Thyroid gland (tissue), 4 donors: ENCODE data around the gene SLC15A1. TPM values are rescaled to one million over a fixed set of nuclear protein-coding genes. Genes with fewer than 3 reads are reported as not detected.

Source experiments
- DNase-seq, 2 donors: peaks; one replicate each; pipeline ENCODE4 v3.0.0-alpha.2; 2019
- H3K27ac ChIP-seq, 3 donors: fragments of 200-600 bp; sonication (generic); 1 replicate in 2 of 3; 2 replicates in 1 of 3; pipeline ENCODE4 v1.5.1; 2016 to 2019; ENCODE audit warnings: mild to moderate bottlenecking in 1 of 3, moderate library complexity in 1 of 3
- H3K27me3 ChIP-seq: fragments of 200-600 bp; sonication (generic); one replicate; pipeline ENCODE4 v1.5.1; 2019
- H3K36me3 ChIP-seq, 2 donors: fragments of 200-600 bp; sonication (generic); one replicate each; pipeline ENCODE4 v1.5.1; 2016 to 2019
- H3K4me1 ChIP-seq, 2 donors: fragments of 200-600 bp; sonication (generic); one replicate each; pipeline ENCODE4 v1.5.1; 2017 to 2019
- H3K4me3 ChIP-seq, 3 donors: fragments of 200-600 bp; sonication (generic); replicated peaks in 1 of 3; 1 replicate in 2 of 3; 2 replicates in 1 of 3; pipeline ENCODE4 v1.5.1; 2016; ENCODE audit warnings: mild to moderate bottlenecking in 1 of 3
- H3K9me3 ChIP-seq: fragments of 200-600 bp; sonication (generic); one replicate; pipeline ENCODE4 v1.5.1; 2017
- CTCF ChIP-seq, 6 experiments: fragments of 200-600 bp in 3 of 6; fragments of 450-650 bp in 3 of 6; sonication (generic) in 3 of 6; IDR thresholded peaks; one replicate each; pipeline ENCODE4 v1.5.1; 2016 to 2019; ENCODE audit warnings: antibody characterized with exemption in 6 of 6, mild to moderate bottlenecking in 2 of 6, inconsistent platforms in 1 of 6, moderate library complexity in 1 of 6
- POLR2A ChIP-seq, 2 donors: fragments of 450-650 bp; IDR thresholded peaks; one replicate each; pipeline ENCODE4 v1.6.1; 2017; ENCODE audit warnings: antibody characterized with exemption in 2 of 2, mild to moderate bottlenecking in 2 of 2, moderate library complexity in 1 of 2
- whole genome bisulfite sequencing, 2 donors: methylation state at CpG; one replicate each; pipeline ENCODE4 v1.1.5; 2017; 5-methylcytosine and 5-hydroxymethylcytosine counted together
- intact Hi-C: fragments of 100-400 bp; cut with DNase I; formaldehyde crosslinking; loops from one replicate; pipeline ENCODE4 v1.15.1; 2023
- total RNA-seq, 4 donors: library from RNA; depleted of rRNA; stranded (reverse); fragments of >200 nt; gene quantifications; one replicate each; pipeline ENCODE4 v1.2.3, GENCODE V29; 2016

SLC15A1 gene
- total RNA-seq, 4 donors from 2014 or later = 0.33 TPM; not detected in 3

DNA sequence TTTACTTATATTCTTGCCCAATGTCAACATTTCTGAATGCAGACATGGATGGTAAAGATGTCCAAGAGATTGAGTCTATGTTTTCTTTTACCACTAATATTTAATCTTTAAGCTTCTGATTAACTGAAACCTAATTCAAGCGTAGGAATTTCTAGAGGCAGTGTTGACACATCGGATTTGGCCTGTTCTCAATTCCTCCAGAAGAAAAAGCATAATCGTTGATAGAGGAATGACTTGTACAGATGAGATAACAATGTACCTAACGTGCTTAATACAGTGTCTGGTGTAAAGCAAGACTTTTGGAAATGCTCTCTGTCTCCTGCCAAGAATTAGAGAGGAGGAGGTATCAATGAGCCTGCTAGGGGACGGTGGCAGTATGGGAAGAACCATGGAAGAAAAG is 35.2 kb downstream of the SLC15A1 start:
- TF ChIP-seq POLR2A (IDR thresholded peaks at IDR 0.05) = no peak
- TF ChIP-seq CTCF (IDR thresholded peaks at IDR 0.05) = no peak
- H3K4me1 ChIP-seq = no peaks in the 10 kb centered on the region
- no peaks in the 10 kb centered on the region for H3K27me3 ChIP-seq
- DNase-seq = no peak
- no peaks in the 10 kb centered on the region for H3K36me3 ChIP-seq
- H3K9me3 ChIP-seq = no peaks in the 10 kb centered on the region
- no peak overlapping the region for H3K27ac ChIP-seq
- H3K4me3 ChIP-seq = no peak overlapping the region
- WGBS, 2 donors = 72 to 75% methylated on average over 5 of the region's 5 CpGs
- intact Hi-C loops = no loop called here

- no peaks in the 10 kb centered on the region for H3K27me3 ChIP-seq
- H3K27ac ChIP-seq = no peak overlapping the region
- TF ChIP-seq POLR2A (IDR thresholded peaks at IDR 0.05) = no peak
- TF ChIP-seq CTCF (IDR thresholded peaks at IDR 0.05) = no peak
- DNase-seq = peak; percentile 61 to 66
- intact Hi-C loops = no loop called here
- no peaks in the 10 kb centered on the region for H3K36me3 ChIP-seq
- no peaks in the 10 kb centered on the region for H3K9me3 ChIP-seq
- 77 to 78% methylated on average over 7 of the region's 7 CpGs for WGBS, 2 donors
- H3K4me3 ChIP-seq = no peak overlapping the region
- no peaks in the 10 kb centered on the region for H3K4me1 ChIP-seq
Measured at GRCh38 chr13:98710521-98710920, 42.0 kb downstream of the SLC15A1 start.

DNA sequence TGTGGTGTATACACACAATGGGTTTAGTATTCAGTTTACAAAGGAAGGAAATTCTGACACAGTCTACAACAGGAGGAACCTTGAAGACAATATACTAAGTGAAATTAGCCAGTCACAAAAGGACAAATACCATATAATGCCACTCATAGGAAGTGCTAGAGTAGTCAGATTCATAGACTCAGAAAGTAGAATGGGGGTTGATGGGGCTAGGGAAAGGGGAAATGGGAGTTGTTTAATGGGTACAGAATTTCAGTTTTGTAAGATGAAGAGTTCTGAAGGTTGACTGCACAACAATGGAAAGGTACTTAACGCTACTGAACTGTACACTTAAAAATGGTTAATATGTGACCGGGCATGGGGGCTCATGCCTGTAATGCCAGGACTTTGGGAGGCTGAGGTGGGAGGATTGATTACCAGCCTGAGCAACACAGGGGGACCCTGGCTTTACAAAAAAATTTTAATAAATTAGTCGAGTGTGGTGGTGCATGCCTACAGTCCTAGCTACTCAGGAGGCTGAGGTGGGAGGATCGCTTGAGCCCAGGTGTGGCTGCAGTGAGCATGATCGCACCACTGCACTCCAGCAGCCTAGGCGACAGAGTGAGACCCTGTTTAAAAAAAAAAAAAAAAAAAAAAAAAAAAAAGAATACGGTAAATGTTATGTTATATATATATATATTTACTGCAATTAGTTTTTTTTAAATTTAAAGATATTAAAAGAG is 45.0 kb downstream of the SLC15A1 start:
- H3K4me1 ChIP-seq = no peaks in the 10 kb centered on the region
- no peak for TF ChIP-seq CTCF (IDR thresholded peaks at IDR 0.05)
- no peak overlapping the region for H3K27ac ChIP-seq
- intact Hi-C loops = no loop called here
- DNase-seq = no peak
- no peaks in the 10 kb centered on the region for H3K36me3 ChIP-seq
- no peaks in the 10 kb centered on the region for H3K27me3 ChIP-seq
- 92 to 95% methylated on average over 7 of the region's 7 CpGs for WGBS, 2 donors
- H3K4me3 ChIP-seq = no peak overlapping the region
- H3K9me3 ChIP-seq = no peaks in the 10 kb centered on the region

DNA sequence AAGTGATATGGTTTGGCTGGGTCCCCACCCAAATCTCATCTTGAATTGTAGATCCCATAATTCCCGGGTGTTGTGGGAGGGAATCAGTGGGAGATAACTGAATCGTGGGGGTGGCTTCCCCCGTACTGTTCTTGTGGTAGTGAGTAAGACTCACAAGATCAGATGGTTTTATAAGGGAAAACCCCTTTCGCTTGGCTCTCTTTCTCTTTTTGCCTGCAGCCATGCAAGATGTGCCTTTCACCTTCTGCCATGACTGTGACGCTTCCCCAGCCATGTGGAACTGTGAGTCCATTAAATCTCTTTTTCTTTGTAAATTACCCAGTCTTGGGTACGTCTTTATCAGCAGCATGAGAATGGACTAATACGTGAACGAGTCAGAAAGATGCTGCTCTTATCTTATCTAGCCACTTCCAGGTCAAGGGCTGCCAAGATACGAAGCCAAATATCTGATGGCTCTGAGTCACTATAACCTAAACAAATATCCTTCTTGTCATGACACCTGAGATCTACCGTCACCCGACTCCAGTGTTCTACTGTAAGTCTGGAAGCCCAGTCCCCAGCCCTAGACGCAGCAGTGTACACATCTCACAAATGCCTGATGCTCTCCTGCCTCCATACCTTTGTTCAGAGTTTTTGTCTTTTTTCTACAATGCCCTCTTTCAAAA is 45.9 kb downstream of the SLC15A1 start:
- DNase-seq = no peak
- Histone ChIP-seq H3K4me1 (no peaks in the 10 kb centered on the region), H3K27me3 (no peaks in the 10 kb centered on the region), H3K9me3 (no peaks in the 10 kb centered on the region), H3K4me3 (no peak overlapping the region), H3K36me3 (no peaks in the 10 kb centered on the region), H3K27ac (no peak overlapping the region)
- WGBS, 2 donors = 80 to 81% methylated on average over 12 of the region's 12 CpGs
- intact Hi-C loops = no loop called here
- no peak for TF ChIP-seq CTCF (IDR thresholded peaks at IDR 0.05)
- TF ChIP-seq POLR2A (IDR thresholded peaks at IDR 0.05) = no peak

DNA sequence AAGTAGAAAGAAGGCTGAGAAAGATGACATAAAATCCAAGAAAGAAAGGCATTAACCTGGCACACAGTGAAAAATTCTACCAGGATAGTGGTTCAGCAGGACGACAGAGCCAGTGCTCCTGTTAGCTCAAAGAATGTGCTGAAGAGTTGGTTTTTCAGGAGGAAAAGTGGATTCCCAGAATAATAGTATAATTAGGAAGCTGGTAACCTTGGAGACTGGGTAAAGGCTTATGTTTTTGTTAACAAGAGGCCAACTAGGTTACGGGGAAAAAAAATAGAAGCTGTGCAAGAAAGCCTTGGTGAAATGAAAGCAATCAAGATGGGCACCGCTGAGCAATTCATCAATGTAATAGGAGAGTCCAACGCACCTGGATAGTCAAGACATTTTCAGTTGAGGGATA is 54.7 kb downstream of the SLC15A1 start:
- intact Hi-C loops = no loop called here
- WGBS, 2 donors = 26 to 27% methylated on average over 4 of the region's 4 CpGs

More for the DNA sequence above, 54.7 kb downstream of the SLC15A1 start:
- DNase-seq = no peak
- H3K4me3 ChIP-seq = no peak overlapping the region
- no peaks in the 10 kb centered on the region for H3K27me3 ChIP-seq
- H3K9me3 ChIP-seq = no peaks in the 10 kb centered on the region
- no peaks in the 10 kb centered on the region for H3K4me1 ChIP-seq
- no peaks in the 10 kb centered on the region for H3K36me3 ChIP-seq
- H3K27ac ChIP-seq = no peak overlapping the region
- no peak for TF ChIP-seq CTCF (IDR thresholded peaks at IDR 0.05)
- no peak for TF ChIP-seq POLR2A (IDR thresholded peaks at IDR 0.05)
